Karpas-422 (cell line): ENCODE data around the gene MS4A4A. TPM values are rescaled to one million over a fixed set of nuclear protein-coding genes. Genes with fewer than 3 reads are reported as not detected.

ENCODE experiments used
- DNase-seq: peaks from one replicate; pipeline ENCODE4 v3.0.0-alpha.2; 2015
- H2AFZ ChIP-seq: fragments of 200-600 bp; sonication (generic); 2 replicates; pipeline ENCODE4 v1.6.1; 2014; ENCODE audit warnings: antibody characterized with exemption, low read length, mixed read lengths
- H3K27ac ChIP-seq: fragments of 200-600 bp; sonication (generic); 2 replicates; pipeline ENCODE4 v1.5.1; 2014; ENCODE audit warnings: mild to moderate bottlenecking, low read length, moderate library complexity
- H3K27me3 ChIP-seq: fragments of 200-600 bp; sonication (generic); 2 replicates; pipeline ENCODE4 v1.6.1; 2014; ENCODE audit warnings: low read length, mixed read lengths
- H3K36me3 ChIP-seq: fragments of 200-600 bp; sonication (generic); 2 replicates; pipeline ENCODE4 v1.6.1; 2014; ENCODE audit warnings: low read length, mixed read lengths; ENCODE audit not compliant: insufficient read depth
- H3K4me1 ChIP-seq: fragments of 200-600 bp; sonication (generic); 2 replicates; pipeline ENCODE4 v1.6.1; 2014; ENCODE audit warnings: mild to moderate bottlenecking, low read length, mixed read lengths
- H3K4me2 ChIP-seq: fragments of 200-600 bp; sonication (generic); 2 replicates; pipeline ENCODE4 v1.6.1; 2014; ENCODE audit warnings: low read length, low read depth, mild to moderate bottlenecking; ENCODE audit not compliant: poor library complexity, severe bottlenecking
- H3K4me3 ChIP-seq: fragments of 200-600 bp; sonication (generic); 2 replicates; pipeline ENCODE4 v1.5.1; 2014; ENCODE audit warnings: mild to moderate bottlenecking, antibody characterized with exemption, low read length, mixed read lengths
- H3K79me2 ChIP-seq: fragments of 200-600 bp; sonication (generic); 2 replicates; pipeline ENCODE4 v1.6.1; 2014; ENCODE audit warnings: mild to moderate bottlenecking, low read length, mixed read lengths
- H3K9ac ChIP-seq: fragments of 200-600 bp; sonication (generic); 2 replicates; pipeline ENCODE4 v1.6.0; 2014; ENCODE audit warnings: low read length
- H3K9me2 ChIP-seq: fragments of 200-600 bp; sonication (generic), shearing (Covaris generic); replicated peaks from 2 replicates; pipeline ENCODE4 v1.6.0; 2014; ENCODE audit warnings: mild to moderate bottlenecking, low read length, moderate library complexity; ENCODE audit not compliant: insufficient read depth
- H3K9me3 ChIP-seq: fragments of 300-700, 200-600 bp; sonication (generic); 2 replicates; pipeline ENCODE4 v1.6.1; 2014; ENCODE audit warnings: low read length, mixed read lengths
- H4K20me1 ChIP-seq: fragments of 200-600 bp; sonication (generic); 2 replicates; pipeline ENCODE4 v1.6.1; 2014; ENCODE audit warnings: mild to moderate bottlenecking, antibody characterized with exemption, low read length, low read depth; ENCODE audit not compliant: insufficient read depth
- total RNA-seq: library from RNA; depleted of rRNA; stranded (reverse); fragments of >200 nt; shearing (Covaris generic); gene quantifications from 2 replicates; pipeline ENCODE4 v1.2.3, GENCODE V29; 2014; ENCODE audit warnings: low replicate concordance; rRNA removed

MS4A4A gene
- not detected in 2 replicates for total RNA-seq

DNA sequence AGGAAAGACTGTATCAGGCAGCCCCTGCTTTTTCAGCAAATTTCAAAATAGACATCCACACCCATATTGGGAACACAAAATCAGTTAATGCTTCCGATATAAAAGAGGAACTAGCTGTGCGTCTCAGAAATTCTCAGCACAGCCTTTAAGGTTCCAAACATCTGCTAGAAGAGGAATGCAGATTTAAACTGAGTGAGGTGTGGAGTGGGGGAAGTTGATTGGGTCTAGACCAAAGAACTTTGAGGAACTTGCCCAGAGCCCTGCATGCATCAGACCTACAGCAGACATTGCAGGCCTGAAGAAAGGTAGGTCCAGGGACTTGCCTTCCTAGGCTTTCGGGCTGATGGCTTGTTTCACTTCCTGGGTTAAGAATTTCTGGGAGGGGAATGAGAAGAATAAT, at the start of gene MS4A4A:
Gene MS4A4A (plus strand): TSS at position 255 of the 400 bp plus-strand sequence. CDS start 10 bp downstream, at position 265.
- Histone ChIP-seq H4K20me1 (no peaks in the 10 kb centered on the region), H3K79me2 (no peaks in the 10 kb centered on the region), H3K9ac (no peak within 1 kb of the TSS), H3K9me2 (no peaks in the 10 kb centered on the region), H3K4me2 (no peak within 1 kb of the TSS), H3K4me3 (no peak within 1 kb of the TSS), H3K9me3 (no peaks in the 10 kb centered on the region), H3K36me3 (no peaks in the 10 kb centered on the region), H2AFZ (no peak within 1 kb of the TSS), H3K27ac (no peak within 1 kb of the TSS), H3K4me1 (no peaks in the 10 kb centered on the region), H3K27me3 (no peaks in the 10 kb centered on the region)
- DNase-seq: peak; percentile 44

DNA sequence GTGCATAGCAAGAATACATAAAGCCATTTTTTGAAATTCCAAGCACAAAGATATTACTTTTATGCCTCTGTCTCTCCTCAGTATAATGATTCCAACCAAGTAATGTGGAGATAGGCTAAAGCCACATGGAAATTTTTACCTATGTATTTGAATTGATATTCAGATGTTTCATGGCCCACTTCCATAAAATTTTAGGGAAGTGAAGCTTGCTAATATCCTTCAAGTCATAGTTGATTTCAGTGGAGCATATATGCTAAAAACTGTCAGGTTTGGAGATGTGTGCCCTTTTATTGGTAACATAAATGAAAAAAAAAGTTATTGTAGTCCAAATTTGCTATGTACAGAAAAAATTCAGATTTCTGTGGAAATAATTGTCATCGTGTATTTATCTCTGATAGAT, 49.8 kb upstream of the MS4A4A start:
- Histone ChIP-seq H3K36me3 (no peaks in the 10 kb centered on the region), H2AFZ (no peak overlapping the region), H3K79me2 (no peaks in the 10 kb centered on the region), H3K27ac (no peak overlapping the region), H3K27me3 (no peaks in the 10 kb centered on the region), H3K9me2 (no peaks in the 10 kb centered on the region), H3K9ac (no peak overlapping the region), H4K20me1 (no peaks in the 10 kb centered on the region), H3K4me1 (no peaks in the 10 kb centered on the region), H3K4me2 (no peak overlapping the region), H3K4me3 (no peak overlapping the region), H3K9me3 (no peaks in the 10 kb centered on the region)
- no peak for DNase-seq

DNA sequence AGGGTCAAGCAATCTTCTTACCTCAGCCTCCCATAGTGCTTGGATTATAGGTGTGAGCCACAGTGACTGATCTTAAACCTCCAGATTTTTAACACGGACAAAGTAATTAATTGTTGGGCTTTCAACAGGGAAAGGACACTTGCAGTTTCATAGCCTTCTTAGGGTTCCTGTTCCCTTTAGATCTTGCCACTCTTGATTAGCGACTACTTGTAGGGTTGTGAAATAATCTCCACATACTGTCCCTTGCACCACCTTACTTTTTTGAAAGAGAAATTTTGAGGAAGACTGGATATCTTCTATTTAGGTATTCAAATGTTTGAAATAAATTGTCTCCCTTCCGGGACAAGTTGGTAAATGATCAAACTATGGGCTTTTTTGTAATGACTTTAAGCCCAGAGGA, 45.1 kb upstream of the MS4A4A start:
- Histone ChIP-seq H3K9me3 (no peaks in the 10 kb centered on the region), H3K4me2 (no peak overlapping the region), H3K79me2 (no peaks in the 10 kb centered on the region), H3K36me3 (no peaks in the 10 kb centered on the region), H3K4me3 (no peak overlapping the region), H4K20me1 (no peaks in the 10 kb centered on the region), H3K4me1 (no peaks in the 10 kb centered on the region), H3K27me3 (no peaks in the 10 kb centered on the region), H2AFZ (no peak overlapping the region), H3K27ac (no peak overlapping the region), H3K9ac (no peak overlapping the region), H3K9me2 (no peaks in the 10 kb centered on the region)
- no peak for DNase-seq

DNA sequence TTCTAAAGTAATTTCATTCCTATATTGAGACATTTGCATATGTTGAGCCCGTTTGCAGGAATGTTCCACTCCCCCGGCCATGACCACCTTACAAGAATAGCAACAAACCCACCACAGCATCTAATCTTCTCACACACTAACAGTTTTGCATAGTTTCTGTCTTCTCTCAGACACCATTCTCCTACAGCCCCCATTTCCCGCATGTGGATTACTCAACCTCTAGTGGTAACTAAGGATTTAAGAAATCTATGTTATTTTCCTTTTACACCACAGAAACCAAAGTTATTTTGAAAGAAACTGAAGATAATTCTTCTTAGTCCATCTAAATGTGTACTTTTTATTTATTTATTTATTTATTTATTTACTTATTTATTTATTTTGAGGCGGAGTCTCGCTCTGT, 39.8 kb upstream of the MS4A4A start:
- Histone ChIP-seq H3K36me3 (no peaks in the 10 kb centered on the region), H3K9ac (no peak overlapping the region), H3K79me2 (no peaks in the 10 kb centered on the region), H3K4me2 (no peak overlapping the region), H3K27me3 (no peaks in the 10 kb centered on the region), H3K9me2 (no peaks in the 10 kb centered on the region), H2AFZ (no peak overlapping the region), H3K4me1 (no peaks in the 10 kb centered on the region), H3K9me3 (no peaks in the 10 kb centered on the region), H3K4me3 (no peak overlapping the region), H4K20me1 (no peaks in the 10 kb centered on the region), H3K27ac (no peak overlapping the region)
- no peak for DNase-seq

DNA sequence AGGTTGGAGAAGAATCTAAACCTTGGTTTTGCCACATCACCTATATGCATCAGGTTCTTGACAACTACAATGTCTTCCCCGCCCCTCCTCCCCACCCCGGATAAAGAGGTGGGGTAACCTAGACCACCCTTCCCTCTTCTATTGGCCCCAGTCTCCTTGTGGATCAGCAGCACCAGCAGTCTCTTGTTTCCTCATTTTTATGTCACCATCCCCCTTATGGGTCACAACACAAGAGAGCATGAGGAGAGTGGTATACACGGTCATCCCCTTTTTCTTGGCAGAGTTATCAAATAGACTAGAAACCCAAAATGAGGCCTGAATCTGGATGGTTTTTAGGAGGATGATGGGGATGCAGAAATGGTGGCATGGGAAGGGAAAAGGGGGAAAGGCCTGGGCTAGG, 38.7 kb upstream of the MS4A4A start:
- H3K9me2 ChIP-seq: no peaks in the 10 kb centered on the region
- H3K27me3 ChIP-seq: no peaks in the 10 kb centered on the region
- no peaks in the 10 kb centered on the region for H3K4me1 ChIP-seq
- no peaks in the 10 kb centered on the region for H3K36me3 ChIP-seq
- H3K4me2 ChIP-seq: no peak overlapping the region
- H2AFZ ChIP-seq: no peak overlapping the region
- DNase-seq: no peak
- no peaks in the 10 kb centered on the region for H4K20me1 ChIP-seq
- no peaks in the 10 kb centered on the region for H3K79me2 ChIP-seq
- H3K9ac ChIP-seq: no peak overlapping the region
- no peak overlapping the region for H3K4me3 ChIP-seq
- no peak overlapping the region for H3K27ac ChIP-seq
- no peaks in the 10 kb centered on the region for H3K9me3 ChIP-seq

DNA sequence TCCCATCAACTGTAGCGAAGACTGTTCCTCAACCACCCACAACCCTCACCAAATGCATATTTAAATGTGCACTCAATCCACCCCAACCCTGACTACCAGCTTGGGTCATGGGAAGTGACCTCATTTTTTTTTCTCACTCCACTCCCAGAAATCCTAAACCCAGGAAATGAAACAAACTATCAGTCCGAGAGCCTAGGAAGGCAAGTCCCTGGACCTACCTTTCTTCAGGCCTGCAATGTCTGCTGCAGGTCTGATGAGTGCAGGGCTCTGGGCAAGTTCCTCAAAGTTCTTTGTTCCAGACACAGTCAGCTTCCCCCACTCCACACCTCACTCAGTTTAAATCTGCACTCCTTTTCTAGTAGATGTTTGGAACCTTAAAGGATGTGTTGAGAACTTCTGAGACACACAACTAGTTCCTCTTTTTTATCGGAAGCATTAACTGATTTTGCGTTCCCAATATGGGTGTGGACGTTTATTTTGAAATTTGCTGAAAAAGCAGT, 37.7 kb upstream of the MS4A4A start, which contains the start of gene MS4A4E:
Gene MS4A4E (minus strand): TSS at position 398 of the 500 bp plus-strand sequence. CDS start 13,082 bp downstream, outside the sequence.
- Histone ChIP-seq H3K9me2 (no peaks in the 10 kb centered on the region), H3K4me2 (no peak within 1 kb of the TSS), H3K4me3 (no peak within 1 kb of the TSS), H3K79me2 (no peaks in the 10 kb centered on the region), H3K9me3 (no peaks in the 10 kb centered on the region), H3K9ac (no peak within 1 kb of the TSS), H3K27ac (no peak within 1 kb of the TSS), H4K20me1 (no peaks in the 10 kb centered on the region), H2AFZ (no peak within 1 kb of the TSS), H3K36me3 (no peaks in the 10 kb centered on the region), H3K27me3 (no peaks in the 10 kb centered on the region), H3K4me1 (no peaks in the 10 kb centered on the region)
- no peak for DNase-seq

DNA sequence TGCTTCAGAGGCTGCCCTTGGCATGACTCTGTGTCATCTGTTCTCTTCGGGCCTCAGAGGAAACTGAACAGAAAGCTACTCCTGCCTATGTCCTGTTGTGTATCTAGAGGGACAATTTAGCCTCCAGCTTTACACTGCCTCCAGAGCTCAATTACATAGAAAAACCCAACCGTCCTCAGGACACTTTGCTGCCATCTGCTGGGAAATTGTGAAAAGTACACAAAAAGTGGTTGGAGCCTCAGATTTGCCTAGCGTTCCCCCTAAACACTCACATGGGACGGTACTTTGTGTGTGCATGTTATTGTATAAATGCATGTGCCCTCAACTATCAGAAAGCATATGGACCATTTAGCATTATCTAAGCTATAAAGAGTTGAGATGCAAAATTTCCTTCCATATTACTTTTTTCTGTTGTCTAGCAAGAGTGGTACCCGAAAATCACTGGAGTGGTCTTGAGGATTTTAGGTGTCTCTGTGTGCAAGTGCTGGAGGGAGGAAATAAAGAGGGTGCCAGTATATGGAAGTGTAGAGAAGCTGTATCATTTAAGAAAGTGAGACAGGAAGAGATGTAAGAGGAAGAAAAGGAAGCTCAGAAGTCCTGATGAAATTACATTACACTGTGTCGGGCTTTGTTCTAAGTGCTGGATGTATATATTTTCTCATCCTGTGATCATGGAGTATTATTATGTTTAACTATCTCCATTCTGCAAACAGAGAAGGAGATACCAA, 28.8 kb upstream of the MS4A4A start:
- Histone ChIP-seq H3K9ac (no peak overlapping the region), H3K4me2 (no peak overlapping the region), H3K9me3 (no peaks in the 10 kb centered on the region), H3K79me2 (no peaks in the 10 kb centered on the region), H3K4me3 (no peak overlapping the region), H3K4me1 (no peaks in the 10 kb centered on the region), H3K9me2 (no peaks in the 10 kb centered on the region), H3K27me3 (no peaks in the 10 kb centered on the region), H2AFZ (no peak overlapping the region), H3K36me3 (no peaks in the 10 kb centered on the region), H4K20me1 (no peaks in the 10 kb centered on the region), H3K27ac (no peak overlapping the region)
- DNase-seq: peak; percentile 85

DNA sequence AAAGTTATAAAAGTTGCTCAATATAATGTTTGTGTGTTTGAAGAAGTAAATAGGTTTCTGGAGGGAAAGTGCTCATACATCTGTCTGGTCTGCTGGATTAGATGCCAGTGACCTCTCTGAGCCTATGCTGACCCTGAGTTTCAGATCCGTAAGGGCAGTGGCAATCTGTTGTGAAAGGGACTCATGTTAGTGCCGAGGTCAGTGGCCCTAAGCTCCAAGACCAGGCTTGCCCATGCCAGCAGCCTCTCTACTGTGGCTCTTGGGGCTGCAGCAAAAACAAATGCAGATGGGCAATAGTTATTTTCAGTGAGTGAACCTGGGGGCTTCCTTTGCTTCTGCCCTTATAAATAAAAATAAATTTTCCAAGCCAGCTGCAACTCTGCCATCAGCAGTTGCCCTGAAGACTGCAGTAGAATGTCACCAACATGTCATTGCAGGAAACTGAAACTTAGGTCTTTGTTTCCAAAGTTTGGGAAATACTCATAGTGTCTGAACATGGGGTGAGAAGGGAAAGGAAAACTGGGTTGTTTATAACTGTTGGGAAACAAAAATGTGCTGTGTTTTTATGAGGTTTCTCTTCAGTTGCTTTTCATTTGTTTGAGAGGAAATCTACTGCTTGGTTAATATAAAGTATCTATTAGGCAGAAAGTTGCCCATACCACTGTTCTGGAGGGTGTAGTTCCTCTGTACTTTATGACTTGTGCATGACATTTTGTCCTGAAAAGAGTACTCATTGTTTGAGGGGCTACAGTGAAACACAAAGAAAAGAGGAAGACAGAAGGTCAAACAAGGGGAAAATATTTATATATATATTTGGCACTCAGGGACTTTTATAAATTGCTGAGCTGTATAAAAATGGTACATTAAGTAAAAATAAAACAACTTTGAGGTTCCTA, 28.0 kb upstream of the MS4A4A start:
- Histone ChIP-seq H3K4me1 (no peaks in the 10 kb centered on the region), H2AFZ (no peak overlapping the region), H3K36me3 (no peaks in the 10 kb centered on the region), H3K4me2 (no peak overlapping the region), H4K20me1 (no peaks in the 10 kb centered on the region), H3K9me3 (no peaks in the 10 kb centered on the region), H3K9ac (no peak overlapping the region), H3K27ac (no peak overlapping the region), H3K9me2 (no peaks in the 10 kb centered on the region), H3K27me3 (no peaks in the 10 kb centered on the region), H3K79me2 (no peaks in the 10 kb centered on the region), H3K4me3 (no peak overlapping the region)
- DNase-seq: no peak
